NCI-H446 treated with DMSO at 0.1 percent for 48 hours (cell line): ENCODE results near the gene NKAIN4.
"Not testable (repeated sequence)": the region's sequence is repeated elsewhere in the genome, so short reads cannot be mapped to it uniquely, and the experiment has no call there.

ENCODE experiments used
- DNase-seq: peaks from one replicate; lab custom pipeline; 2025; lab: John Stamatoyannopoulos, UW

NKAIN4 gene

DNA sequence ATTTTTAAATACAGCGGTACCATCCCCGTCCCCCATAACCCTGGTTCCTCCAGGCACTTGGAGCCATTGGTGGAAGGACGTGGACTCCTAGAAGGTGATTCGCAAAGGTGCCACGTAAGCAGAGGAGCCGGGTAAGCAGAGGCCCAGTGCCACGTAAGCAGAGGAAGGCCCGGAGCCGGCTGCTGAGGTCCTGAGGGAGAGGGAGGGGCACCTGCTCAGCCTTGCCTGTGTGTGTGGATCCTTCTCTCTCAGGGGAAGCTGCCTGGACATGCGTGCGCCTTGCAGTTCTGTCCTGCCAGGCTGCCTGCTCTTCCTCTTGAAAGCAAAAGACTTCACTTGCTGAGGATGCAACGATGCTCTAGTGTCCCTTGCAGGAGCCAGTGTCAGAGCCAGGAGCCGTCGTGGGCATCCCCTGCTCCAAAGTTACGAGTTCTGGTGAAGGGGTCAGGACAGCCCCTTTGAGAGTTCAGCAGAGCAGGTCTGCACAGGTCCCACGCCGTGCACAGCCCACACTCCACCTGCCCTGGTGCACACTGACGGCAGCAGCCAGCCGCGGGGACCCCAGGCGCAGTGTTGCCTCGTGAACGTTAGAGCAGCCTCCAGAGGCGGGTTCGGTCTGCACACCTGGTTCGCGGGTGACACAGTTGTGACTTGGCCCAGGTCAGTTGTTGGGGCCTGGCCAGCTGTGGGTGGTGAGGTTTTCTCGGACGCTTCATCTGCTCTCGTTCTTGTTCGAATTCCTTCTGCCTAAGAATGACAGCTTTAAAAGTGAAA is 1.9 kb upstream of the NKAIN4 start:
- DNase-seq: no peak

DNA sequence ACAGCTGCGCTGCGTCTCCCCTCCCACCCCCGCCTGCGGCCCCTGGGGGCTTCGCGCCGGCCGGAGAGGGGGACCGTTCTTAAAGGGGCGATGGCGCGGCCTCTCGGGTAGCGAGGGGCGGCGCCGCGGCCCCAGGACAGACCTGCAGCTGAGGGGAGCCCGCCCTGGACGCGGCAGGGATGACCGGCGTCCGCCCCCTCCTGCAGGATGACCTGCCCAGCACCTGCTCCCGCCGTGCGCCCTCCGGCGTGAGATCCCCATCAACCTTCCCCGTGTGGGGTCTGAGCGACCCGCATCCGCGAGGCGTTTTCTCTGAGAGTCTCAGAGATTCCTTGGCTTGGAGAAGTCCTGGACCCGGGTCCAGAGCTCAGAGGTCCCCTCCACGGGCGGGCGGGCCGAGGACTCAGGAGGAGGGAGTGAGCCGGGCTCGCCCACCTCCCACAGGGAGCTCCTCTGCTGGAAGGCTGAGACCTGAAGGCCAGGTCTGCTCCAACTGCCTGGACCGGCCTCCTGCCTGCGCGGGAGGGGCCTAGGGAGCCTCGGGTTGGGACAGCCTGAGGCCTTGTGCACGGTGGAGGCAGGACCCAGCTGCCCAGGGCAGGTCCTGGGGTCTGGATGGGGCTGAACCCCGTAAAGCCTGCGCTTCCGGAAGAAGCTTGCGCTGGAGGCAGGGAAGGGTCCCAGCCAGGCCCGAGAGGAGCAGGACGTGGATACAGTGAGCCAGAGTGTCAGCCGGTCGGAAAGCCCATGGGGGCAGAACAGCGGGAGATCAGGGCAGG is 532 bp upstream of the NKAIN4 start:
- DNase-seq: no peak

DNA sequence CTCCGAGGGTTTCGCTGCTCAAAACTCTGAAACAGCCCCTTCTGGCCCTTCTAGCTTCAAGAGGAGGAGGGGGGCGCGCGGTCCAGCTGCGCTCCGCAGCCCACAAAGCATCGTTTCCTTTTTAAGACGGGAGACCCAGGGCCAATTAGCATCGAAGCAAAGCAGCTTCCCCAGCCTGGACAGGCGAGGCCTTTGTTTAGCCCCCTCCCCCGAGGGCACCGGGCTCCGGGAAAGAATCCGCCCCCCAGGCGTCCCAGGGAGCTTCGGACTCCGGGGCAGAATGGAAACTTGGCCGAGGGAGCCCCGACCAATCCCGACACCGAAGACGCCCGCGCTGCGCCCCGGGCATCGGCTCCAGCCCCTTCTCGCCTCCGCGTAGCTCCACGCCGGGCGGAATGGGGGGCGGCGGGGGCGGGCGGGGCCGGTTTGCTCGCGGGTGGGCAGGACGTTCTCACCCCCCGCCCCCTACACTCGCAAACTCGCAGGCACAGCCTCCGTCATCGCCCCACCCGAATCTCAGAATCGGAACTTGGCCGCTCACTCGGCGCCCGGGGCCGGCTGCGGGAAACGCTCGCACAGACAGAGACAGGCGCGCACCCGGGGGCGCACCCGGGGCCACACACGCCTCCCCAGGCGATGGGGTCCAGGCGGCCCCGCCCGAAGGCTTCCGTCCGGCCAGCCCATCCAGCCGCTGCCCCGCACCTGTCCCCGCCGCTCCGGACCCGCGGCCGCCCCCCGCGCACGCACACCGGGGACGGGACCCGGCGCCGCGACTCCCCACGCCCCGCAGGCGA is 628 bp downstream of the NKAIN4 start:
- DNase-seq: no peak

DNA sequence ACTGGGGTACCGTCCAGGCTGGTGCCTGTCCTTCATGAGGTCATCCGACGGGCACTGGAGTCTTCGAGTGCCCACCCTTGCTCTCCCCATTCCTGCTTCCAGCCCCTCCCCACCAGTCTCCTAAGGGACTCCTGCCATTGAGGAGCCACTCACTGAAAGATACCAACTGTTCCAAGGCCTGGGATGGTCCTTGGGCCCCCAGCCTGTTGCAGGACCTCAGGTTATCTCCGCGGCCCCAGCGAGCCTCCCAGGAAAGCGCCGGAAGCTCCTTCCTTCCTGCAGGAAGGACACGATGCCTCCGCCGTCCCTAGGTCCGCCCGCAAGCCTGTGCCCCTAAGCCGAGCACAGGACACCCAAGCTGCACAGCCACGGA is 1.2 kb downstream of the NKAIN4 start:
- no peak for DNase-seq

DNA sequence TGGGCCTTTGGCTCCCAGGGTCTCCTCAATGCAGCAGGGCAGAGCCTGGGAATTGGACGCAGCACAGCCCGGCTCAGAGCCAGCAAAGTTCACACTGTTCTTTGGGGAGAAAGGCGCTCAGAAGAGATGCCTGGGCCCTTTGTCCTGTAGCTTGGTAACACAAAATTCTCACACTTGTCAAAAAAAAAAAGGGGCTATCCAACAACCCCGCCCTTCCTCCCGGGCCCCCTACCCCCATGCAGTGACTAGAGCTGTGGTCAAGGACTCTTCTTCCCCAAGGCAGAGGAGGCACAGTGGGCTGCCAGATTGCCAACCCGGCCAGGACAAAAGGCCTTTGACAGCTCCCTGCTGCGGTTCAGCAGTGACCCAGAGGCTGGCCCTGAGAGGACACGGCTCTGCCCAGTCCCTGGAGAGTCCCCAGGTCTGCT is 2.0 kb downstream of the NKAIN4 start:
- no peak for DNase-seq

DNA sequence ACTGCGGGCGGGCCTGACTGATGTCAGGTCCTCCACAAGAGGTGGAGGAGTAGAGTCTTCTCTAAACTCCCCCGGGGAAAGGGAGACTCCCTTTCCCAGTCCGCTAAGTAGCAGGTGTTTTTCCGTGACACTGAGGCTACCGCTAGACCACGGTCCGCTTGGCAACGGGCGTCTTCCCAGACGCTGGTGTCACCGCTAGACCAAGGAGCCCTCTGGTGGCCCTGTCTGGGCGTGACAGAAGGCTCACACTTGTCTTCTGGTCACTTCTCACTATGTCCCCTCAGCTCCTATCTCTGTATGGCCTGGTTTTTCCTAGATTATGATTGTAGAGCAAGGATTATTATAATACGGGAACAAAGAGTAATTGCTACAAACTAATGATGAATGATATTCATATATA is 2.9 kb downstream of the NKAIN4 start:
- not testable (repeated sequence) for DNase-seq

- DNase-seq: no peak
These were observed 4.4 kb downstream of the NKAIN4 start for GRCh38 chr20:63249891-63250290.

DNA sequence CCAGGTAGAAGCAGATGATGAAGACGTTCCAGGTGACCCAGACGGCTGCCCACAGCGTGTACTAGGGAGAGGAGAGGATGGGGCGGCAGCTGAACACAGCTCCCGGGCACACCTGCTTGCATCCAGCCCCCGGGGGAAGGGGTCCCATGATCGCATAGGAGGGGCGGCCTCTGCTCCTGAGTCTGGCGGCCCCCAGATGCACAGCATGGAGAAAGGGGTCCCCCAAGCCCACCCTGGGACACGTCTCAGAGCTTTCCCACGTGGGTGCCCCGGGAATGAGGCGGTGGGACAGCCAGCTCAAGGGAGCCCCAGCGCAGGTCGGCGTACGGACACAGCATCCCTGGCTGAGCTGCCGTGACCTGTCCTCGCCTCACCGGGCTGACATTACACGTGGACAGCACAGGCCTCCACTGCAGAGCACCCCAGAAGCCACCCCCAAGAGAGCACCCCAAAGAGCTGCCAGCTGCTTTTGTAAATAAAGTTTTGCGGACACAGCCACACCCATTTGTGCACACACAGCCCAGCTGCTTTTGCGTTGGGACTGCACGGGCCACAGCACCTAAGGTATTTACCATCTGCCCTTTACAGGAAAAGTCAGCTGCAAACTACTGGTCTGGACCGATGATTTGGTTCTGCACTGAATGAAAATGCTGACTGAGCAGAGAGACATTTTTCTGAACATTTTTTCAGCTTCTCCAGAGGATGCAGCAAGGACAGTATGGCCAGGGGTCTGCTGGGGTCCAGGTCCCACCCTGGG is 5.2 kb downstream of the NKAIN4 start:
- no peak for DNase-seq

DNA sequence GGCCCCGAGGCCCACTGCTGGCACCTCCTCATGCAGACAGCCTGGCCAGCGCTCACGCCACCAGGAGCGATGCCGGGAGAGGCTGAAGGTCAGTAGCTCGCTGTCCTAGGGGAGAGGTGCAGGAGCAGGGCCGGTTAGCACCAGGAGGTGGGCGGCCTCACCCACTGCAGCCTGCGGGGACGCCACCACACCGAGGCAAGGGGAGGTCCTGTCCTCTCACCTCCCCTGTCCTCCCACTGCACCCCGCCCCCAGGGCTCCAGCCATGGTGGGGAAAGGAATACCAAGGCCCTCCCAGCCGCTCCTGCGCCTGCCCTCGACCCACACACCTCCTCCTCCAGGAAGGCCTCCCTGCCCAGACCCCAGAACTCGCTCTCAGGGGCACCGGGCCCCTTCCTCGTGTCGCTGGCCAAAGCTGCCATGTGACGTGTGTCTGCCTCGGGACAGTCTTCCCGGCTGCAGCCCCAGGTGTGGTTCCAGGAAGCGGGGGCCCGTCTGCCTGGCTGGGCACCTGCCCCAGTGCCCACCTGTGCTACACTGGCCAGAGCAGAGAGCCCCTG is 6.5 kb downstream of the NKAIN4 start:
- no peak for DNase-seq

- DNase-seq: no peak
These were observed 7.6 kb downstream of the NKAIN4 start for GRCh38 chr20:63246490-63247288.

- DNase-seq: no peak
These were observed 9.8 kb downstream of the NKAIN4 start for GRCh38 chr20:63244468-63244867.

DNA sequence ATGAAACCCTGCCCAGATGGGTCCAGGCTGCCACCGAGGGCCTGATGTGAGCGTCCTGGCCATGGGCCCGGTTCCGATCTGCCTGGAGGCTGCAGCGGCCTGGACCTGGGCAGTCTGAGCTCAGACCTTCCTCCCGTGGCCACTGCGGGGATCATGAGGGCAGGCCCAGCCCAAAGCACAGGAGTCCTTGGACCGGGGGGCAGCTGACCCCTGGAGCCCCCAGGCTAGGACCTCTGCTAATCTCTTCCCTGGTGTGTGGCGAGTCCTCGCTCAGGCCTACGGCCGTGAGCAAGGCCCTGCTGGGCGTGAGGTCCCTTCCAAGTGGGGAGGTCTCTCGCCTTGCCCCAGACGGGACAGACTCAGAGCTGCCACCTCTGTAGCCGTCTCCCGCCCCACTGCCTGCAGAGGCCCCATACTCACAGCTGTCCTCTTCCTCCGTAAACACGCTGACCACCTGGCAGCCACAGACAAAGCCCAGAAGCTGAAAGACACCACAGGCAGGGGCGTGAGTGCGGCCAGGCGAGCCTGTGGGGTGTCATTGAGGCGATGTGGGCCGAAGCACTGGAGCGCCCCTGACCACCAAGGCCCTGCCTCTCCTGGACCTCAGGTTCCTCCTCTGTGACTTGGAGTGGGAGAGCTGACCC is 10.5 kb downstream of the NKAIN4 start:
- DNase-seq: no peak

DNA sequence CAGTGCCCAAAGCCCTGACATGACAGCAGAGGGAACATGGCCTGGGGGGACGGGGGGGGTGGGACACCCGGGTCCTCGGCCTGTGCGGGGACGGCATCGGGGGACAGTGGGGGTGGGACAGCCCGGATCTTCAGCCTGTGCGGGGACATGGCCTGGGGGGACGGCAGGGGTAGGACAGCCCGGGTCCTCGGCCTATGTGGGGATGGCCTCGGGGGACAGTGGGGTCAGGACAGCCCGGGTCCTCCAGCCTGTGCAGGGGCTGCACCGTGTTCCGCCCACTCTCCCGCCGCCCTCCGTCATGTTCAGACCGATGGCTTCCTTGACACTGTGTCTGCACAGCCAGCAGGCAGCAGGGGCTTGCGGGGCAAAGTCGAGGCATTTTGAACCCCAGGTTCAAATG is 11.5 kb downstream of the NKAIN4 start:
- no peak for DNase-seq

DNA sequence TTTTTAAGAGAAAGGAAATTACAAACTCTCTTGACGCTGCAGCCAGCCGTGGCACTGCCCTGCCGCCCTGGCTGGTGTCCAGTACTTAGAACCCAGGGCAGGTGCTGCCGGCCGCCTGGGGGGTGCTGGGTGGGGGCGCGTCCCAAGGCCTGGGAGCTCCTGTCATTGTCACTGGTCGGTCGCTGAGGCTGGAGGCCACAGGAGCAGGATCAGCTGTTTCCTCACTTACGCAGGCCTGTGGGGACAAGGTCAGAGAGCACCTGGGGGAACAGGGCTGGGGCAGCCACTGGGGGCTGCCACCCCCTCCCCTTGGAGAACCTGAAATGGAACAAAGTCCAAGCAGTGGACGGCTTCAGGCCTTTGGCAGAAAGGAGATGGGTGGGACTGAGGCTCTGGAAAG is 13.0 kb downstream of the NKAIN4 start:
- DNase-seq: no peak

- DNase-seq: no peak
These were observed 14.3 kb downstream of the NKAIN4 start for GRCh38 chr20:63240004-63240403.

DNA sequence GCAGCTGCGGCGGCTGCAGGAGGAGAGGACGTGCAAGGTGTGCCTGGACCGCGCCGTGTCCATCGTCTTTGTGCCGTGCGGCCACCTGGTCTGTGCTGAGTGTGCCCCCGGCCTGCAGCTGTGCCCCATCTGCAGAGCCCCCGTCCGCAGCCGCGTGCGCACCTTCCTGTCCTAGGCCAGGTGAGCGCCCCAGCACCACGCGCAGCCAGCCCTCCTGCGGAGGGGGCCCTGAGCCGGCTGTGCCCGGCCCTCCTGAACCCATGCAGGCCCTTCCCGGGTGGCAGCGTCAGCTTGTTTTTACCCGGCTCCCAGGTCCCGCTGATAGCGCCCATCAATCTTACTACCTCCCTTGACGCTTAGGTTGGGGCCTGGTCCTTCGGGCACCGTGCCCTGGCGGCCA is 14.8 kb downstream of the NKAIN4 start:
- DNase-seq: no peak

DNA sequence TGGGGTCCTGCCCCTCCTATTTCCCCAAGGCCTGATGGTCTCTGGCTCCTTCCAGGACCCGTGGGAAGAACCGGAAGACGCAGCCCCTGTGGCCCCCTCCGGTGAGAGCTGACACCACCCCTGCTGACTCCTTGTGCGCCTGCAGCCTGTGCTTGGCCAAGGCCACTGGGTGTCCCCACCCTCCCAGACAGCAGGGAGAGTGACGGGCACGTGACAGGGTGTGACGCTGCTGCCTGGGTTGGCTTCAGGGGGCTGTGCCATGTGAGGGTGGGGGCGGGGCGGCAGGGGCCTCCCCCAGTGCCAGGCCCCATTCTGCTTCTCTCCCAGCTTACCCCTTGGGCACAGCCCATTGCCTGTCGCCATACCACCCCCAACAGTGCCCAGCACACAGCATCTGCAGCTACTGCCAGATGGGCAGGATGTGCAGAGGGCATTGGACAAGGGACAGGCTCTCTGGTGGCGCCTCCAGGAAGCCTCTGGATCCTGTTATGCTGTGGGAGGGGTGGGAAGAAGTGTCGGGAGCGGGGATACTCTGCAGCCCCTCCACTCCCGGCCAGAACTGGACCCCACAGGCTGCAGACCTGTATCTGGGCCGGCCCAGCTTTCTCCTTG is 15.6 kb downstream of the NKAIN4 start:
- DNase-seq: no peak

- no peak for DNase-seq
These were observed 16.2 kb downstream of the NKAIN4 start for GRCh38 chr20:63238031-63238430.

- DNase-seq: no peak
These were observed 18.0 kb downstream of the NKAIN4 start for GRCh38 chr20:63236116-63236837.
